Right atrium auricular region (tissue), 2 donors: ENCODE measurements around the gene SYNPO. TPM values are rescaled to one million over a fixed set of nuclear protein-coding genes. Genes with fewer than 3 reads are reported as not detected.
A peak's percentile ranks its signal among the peaks of the same experiment; 100 is the strongest.

Source experiments
- DNase-seq: peaks from one replicate; pipeline ENCODE4 v3.0.0-alpha.2; 2019; ENCODE audit warnings: low spot score
- H3K27ac ChIP-seq, 2 donors: fragments of 200-600 bp; sonication (generic); 1 replicate in 1 of 2; 2 replicates in 1 of 2; pipeline ENCODE4 v1.5.1; 2016 to 2019
- H3K27me3 ChIP-seq, 2 donors: fragments of 200-600 bp; sonication (generic); one replicate each; pipeline versions ENCODE4 v1.5.1 to v1.6.0; 2017 to 2019
- H3K36me3 ChIP-seq: fragments of 200-600 bp; sonication (generic); one replicate; pipeline ENCODE4 v1.5.1; 2016
- H3K4me1 ChIP-seq, 2 donors: fragments of 200-600 bp; sonication (generic); one replicate each; pipeline versions ENCODE4 v1.5.1 to v1.6.0; 2017 to 2019
- H3K4me3 ChIP-seq, 2 donors: fragments of 200-600 bp; sonication (generic); 1 replicate in 1 of 2; 2 replicates in 1 of 2; pipeline ENCODE4 v1.5.1; 2017 to 2019; ENCODE audit warnings: mild to moderate bottlenecking in 1 of 2, moderate library complexity in 1 of 2
- H3K9me3 ChIP-seq, 2 donors: fragments of 200-600 bp; sonication (generic); one replicate each; pipeline ENCODE4 v1.5.1; 2019
- total RNA-seq, 2 donors: library from RNA; depleted of rRNA; stranded (reverse); fragments of >200 nt; gene quantifications; one replicate each; pipeline ENCODE4 v1.1.0, GENCODE V29; 2016
- TF ChIP-seq, protein P1 (sequence below), 2 donors: fragments of 200-600 bp; sonication (generic); IDR thresholded peaks; one replicate each; pipeline ENCODE4 v1.5.1; 2019; ENCODE audit warnings: antibody characterized with exemption in 2 of 2

Gene SYNPO
- total RNA-seq, 2 donors from 2014 or later: 369 to 413 TPM

DNA sequence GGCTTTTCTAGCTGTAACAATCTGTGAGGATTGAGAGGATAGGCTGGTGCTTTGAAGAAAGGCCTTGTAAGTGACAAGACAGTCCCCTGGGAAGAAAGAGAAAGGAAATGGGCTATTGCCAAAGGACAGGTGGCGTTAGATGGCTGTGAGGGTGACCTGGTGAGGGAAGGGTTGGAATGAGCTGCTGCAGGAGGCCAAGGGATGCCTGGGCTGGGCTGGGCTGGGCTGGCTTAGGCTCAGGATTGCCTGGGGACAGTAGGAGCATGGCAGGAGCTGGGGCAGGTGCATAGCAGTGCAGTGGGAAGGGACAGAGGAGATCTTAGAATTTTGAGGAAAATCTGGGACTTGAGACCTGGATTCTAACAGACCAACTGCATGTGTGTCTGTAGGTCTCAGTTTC is 10.9 kb downstream of the SYNPO start:
- no peaks in the 10 kb centered on the region for H3K9me3 ChIP-seq
- no peak overlapping the region for H3K4me3 ChIP-seq
- TF ChIP-seq, protein P1, sequence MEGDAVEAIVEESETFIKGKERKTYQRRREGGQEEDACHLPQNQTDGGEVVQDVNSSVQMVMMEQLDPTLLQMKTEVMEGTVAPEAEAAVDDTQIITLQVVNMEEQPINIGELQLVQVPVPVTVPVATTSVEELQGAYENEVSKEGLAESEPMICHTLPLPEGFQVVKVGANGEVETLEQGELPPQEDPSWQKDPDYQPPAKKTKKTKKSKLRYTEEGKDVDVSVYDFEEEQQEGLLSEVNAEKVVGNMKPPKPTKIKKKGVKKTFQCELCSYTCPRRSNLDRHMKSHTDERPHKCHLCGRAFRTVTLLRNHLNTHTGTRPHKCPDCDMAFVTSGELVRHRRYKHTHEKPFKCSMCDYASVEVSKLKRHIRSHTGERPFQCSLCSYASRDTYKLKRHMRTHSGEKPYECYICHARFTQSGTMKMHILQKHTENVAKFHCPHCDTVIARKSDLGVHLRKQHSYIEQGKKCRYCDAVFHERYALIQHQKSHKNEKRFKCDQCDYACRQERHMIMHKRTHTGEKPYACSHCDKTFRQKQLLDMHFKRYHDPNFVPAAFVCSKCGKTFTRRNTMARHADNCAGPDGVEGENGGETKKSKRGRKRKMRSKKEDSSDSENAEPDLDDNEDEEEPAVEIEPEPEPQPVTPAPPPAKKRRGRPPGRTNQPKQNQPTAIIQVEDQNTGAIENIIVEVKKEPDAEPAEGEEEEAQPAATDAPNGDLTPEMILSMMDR (IDR thresholded peaks at IDR 0.05): no peak
- peaks cover 0 to 85% of the 10 kb centered on the region in 2 donors for H3K4me1 ChIP-seq
- H3K36me3 ChIP-seq: peaks cover 59% of the 10 kb centered on the region
- no peaks in the 10 kb centered on the region for H3K27me3 ChIP-seq
- H3K27ac ChIP-seq: peak overlapping the region; percentile 96
- no peak for DNase-seq

DNA sequence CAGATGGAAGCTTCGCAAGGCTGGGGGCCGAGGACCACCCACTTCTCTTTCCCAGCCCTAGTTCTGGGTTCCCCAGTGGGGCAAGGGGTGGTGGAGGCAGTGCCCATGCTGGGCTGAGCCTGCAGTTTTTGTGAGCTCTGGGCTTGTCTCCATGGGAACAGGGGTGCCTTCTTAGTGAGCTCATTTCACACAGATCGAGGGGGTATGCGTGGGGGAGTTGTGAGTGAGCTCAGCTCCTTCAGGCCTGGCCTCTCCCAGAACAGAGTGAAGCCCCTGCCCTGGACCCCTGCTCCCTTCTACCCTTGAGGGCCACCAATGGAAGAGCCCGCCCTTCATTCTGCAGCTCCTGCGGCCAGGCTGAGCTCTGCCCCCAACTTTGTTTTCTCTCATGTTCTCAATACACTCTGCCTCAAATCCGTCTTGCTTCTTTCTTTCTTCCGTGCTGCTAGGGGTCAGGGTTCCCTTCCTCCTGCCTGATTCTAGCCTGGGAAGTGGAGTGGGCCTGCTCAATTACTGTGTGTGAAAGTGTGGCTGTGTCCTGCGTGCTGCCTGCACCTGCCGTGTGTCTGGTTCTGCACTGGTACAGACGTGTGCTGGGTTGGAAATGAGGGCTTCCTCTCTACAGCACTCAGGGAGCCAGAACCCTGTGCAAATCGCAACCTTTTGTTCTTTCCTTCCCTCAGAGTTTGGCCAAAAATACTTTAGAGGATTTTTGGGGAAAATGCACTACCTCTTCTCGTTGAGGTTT is 11.6 kb downstream of the SYNPO start:
- Histone ChIP-seq H3K36me3 (peaks cover 59% of the 10 kb centered on the region), H3K4me1 (peaks cover 0 to 85% of the 10 kb centered on the region in 2 donors), H3K27me3 (no peaks in the 10 kb centered on the region), H3K27ac (peak overlapping the region; percentile 96), H3K9me3 (no peaks in the 10 kb centered on the region), H3K4me3 (no peak overlapping the region)
- TF ChIP-seq, protein P1 (IDR thresholded peaks at IDR 0.05): no peak
- no peak for DNase-seq

DNA sequence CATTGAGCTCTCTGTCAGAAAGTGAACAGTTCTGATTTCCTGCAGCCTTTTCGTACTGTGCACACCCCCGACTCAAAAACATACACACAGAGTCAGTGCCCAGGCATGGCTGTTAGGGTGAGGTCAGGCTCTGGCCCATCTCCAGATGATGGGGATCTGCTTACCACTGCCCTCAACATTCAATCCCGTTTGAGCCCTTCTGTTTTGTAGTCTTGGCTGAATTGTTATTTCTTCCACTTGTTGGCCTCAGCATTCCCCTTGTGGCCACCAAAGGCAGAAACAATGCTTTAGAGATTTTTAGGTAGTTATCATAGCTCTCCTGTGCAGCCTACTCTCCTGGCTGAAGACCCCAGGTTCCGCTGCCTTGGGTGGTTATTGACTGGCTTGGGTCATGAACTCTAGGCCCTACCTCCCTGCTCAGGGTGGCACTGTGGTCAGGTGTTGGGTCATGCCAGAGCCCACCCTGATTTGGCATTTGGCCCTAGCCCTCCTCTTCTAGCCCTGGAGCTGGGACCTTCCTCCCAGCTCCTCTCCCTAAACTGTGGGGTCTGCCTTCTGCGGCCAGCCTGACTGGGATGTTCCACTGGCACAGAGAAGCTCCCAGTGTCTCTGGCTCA is 12.8 kb downstream of the SYNPO start:
- peaks cover 56% of the 10 kb centered on the region for H3K36me3 ChIP-seq
- no peak overlapping the region for H3K4me3 ChIP-seq
- no peaks in the 10 kb centered on the region for H3K27me3 ChIP-seq
- H3K4me1 ChIP-seq: peaks cover 0 to 85% of the 10 kb centered on the region in 2 donors
- TF ChIP-seq, protein P1 (IDR thresholded peaks at IDR 0.05): peak in 1 of 2 donors; percentile 1
- no peaks in the 10 kb centered on the region for H3K9me3 ChIP-seq
- DNase-seq: no peak
- peak overlapping the region; percentile 96 for H3K27ac ChIP-seq

DNA sequence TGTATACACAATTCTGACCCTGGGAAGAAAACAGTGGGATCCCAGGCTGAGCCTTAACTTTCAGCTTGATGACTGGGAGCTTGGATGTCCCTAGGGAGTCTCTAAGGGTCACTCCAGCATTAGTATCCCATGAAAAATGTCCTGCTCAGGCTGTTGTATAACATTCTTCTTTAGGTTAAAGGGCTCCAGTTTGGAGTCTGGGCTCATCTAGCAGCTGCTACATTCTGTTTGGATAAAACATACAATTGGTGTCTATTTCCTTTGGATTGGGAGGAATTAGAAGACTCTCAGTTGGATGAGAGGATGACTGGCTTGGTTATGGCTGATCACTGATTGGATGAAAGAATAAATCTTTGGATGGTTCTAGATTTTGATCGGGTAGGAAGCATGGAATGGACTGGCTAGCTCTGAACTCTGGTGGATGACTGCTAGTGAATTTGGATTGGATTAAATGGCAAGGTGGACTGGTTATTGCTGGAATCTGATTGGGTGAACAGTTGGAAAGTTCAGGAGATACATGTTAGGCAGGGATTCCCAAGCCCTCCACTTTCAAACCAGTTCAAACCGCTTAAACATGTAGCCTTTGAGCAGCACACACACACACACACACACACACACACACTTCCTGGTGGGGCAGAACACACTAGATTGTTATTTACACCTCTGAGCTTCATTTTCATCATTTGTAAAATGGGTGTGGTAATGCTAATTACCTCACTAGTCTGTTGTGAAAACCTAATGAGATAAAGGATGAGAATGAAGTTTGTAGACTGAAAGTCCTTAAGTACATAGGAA is 13.5 kb downstream of the SYNPO start:
- H3K9me3 ChIP-seq: no peaks in the 10 kb centered on the region
- H3K4me1 ChIP-seq: peaks cover 0 to 85% of the 10 kb centered on the region in 2 donors
- H3K36me3 ChIP-seq: peaks cover 49% of the 10 kb centered on the region
- DNase-seq: no peak
- H3K4me3 ChIP-seq: no peak overlapping the region
- no peaks in the 10 kb centered on the region for H3K27me3 ChIP-seq
- H3K27ac ChIP-seq: peak overlapping the region; percentile 96
- TF ChIP-seq, protein P1 (IDR thresholded peaks at IDR 0.05): no peak

DNA sequence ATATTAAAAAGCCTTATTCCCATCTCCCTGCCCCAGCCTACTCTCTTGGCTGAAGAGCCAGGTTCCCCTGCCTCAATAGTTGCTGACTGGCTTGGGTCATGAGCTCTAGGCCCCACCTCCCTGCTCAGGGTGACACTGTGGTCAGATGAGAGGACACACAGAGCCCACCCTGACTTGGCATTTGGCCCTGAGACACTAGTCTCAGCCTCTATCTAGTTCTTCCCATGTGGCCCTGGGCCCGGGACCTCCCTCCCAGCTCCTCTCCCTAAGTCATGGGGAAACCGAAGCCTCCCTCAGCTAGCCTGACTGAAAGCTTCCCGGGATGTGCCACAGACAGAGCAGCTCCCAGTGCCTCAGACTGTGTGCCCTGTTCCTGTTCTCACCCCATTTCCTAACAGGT is 14.8 kb downstream of the SYNPO start:
- TF ChIP-seq, protein P1 (IDR thresholded peaks at IDR 0.05): no peak
- DNase-seq: no peak
- Histone ChIP-seq H3K27me3 (no peaks in the 10 kb centered on the region), H3K4me3 (no peak overlapping the region), H3K36me3 (peaks cover 36% of the 10 kb centered on the region), H3K9me3 (no peaks in the 10 kb centered on the region), H3K4me1 (peaks cover 0 to 84% of the 10 kb centered on the region in 2 donors), H3K27ac (peak overlapping the region; percentile 96)
